Renal pelvis (tissue), 4 donors: ENCODE results near the gene SLC35F3. TPM values are rescaled to one million over a fixed set of nuclear protein-coding genes. Genes with fewer than 3 reads are reported as not detected.

Experiments used
- DNase-seq: peaks from one replicate; pipeline ENCODE4 v3.0.0-alpha.2; 2013
- polyA plus RNA-seq, 3 donors: library from polyadenylated mRNA; unstranded; fragments of 120-200 nt; gene quantifications; one replicate each; pipeline ENCODE4 v1.2.1, GENCODE V29; 2013; ENCODE audit not compliant: insufficient read length in 3 of 3

The SLC35F3 gene
- polyA plus RNA-seq, 3 donors, result 0.31 to 0.51 (median 0.49) TPM

GRCh38 chr1:234320069-234320468 is 415.6 kb downstream of the SLC35F3 start:
- no peak for DNase-seq

- no peak for DNase-seq
Measured at GRCh38 chr1:234320549-234320948, 416.1 kb downstream of the SLC35F3 start.

GRCh38 chr1:234321231-234321630 is 416.8 kb downstream of the SLC35F3 start:
- DNase-seq, result no peak

GRCh38 chr1:234322097-234322496 is 417.6 kb downstream of the SLC35F3 start:
- no peak for DNase-seq

GRCh38 chr1:234322979-234323378 is 418.5 kb downstream of the SLC35F3 start:
- no peak for DNase-seq

- no peak for DNase-seq
Measured at GRCh38 chr1:234324821-234325220, 420.3 kb downstream of the SLC35F3 start.

- DNase-seq, result no peak
Measured at GRCh38 chr1:234325878-234326496, 421.5 kb downstream of the SLC35F3 start.

GRCh38 chr1:234326497-234327366 is 422.3 kb downstream of the SLC35F3 start:
- DNase-seq, result peak; percentile 44

GRCh38 chr1:234327577-234328164 is 423.2 kb downstream of the SLC35F3 start:
- no peak for DNase-seq

GRCh38 chr1:234330843-234331215 is 426.4 kb downstream of the SLC35F3 start:
- no peak for DNase-seq

- DNase-seq, result no peak
Measured at GRCh38 chr1:234331507-234331906, 427.0 kb downstream of the SLC35F3 start.

- DNase-seq, result no peak
Measured at GRCh38 chr1:234336359-234336758, 431.9 kb downstream of the SLC35F3 start.

- no peak for DNase-seq
Measured at GRCh38 chr1:234337233-234337632, 432.8 kb downstream of the SLC35F3 start.

- no peak for DNase-seq
Measured at GRCh38 chr1:234340528-234340927, 436.1 kb downstream of the SLC35F3 start.

- DNase-seq, result no peak
Measured at GRCh38 chr1:234342774-234343173, 438.3 kb downstream of the SLC35F3 start.

GRCh38 chr1:234345237-234345636 is 440.8 kb downstream of the SLC35F3 start:
- DNase-seq, result no peak

- no peak for DNase-seq
Measured at GRCh38 chr1:234348964-234349363, 444.5 kb downstream of the SLC35F3 start.

GRCh38 chr1:234355782-234356510 is 451.5 kb downstream of the SLC35F3 start:
- no peak for DNase-seq

GRCh38 chr1:234356615-234357269 is 452.3 kb downstream of the SLC35F3 start:
- peak; percentile 7 for DNase-seq

- DNase-seq, result no peak
Measured at GRCh38 chr1:234357831-234358230, 453.4 kb downstream of the SLC35F3 start.

GRCh38 chr1:234361102-234361603 is 456.7 kb downstream of the SLC35F3 start:
- no peak for DNase-seq

- DNase-seq, result no peak
Measured at GRCh38 chr1:234362558-234362957, 458.1 kb downstream of the SLC35F3 start.
